NCI-H69 (cell line): ENCODE data around the gene PLEK.
"Not testable (repeated sequence)": the region's sequence is repeated elsewhere in the genome, so short reads cannot be mapped to it uniquely, and the experiment has no call there.

Experiments used
- DNase-seq: peaks from one replicate; lab custom pipeline; 2025; lab: John Stamatoyannopoulos, UW

PLEK gene

DNA sequence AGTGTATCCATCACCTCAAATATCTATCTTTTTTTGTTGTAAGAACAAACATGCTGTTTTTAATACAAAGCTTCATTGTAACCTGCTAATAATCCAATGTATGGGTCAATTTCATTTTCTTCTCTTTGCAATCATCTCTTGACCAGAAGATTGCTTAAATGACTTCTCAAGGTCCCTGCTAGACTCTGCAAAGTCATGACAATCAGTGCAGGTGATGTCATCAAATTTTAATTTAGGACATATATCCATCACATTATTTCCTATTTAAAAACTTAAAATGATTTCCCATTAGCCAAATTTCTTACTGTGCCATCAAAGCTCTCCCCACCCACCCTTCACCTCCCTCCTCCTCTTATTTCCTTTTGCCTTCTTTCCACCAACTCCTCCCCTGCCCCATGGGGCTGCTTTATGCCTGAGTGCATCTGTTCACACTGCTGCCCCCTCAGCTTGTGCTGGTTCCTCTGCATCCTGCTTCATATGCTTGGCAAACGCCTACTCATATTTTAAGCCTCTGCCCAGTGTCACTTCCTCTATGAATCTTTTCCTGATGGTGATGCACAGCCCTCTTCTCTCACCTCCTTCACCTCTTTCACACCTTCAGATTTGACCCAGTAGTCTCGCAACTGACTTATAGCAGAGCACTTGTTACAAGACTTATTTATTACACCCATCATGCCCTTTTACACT lies 20.3 kb downstream of the PLEK start:
- peak; percentile 43 for DNase-seq

DNA sequence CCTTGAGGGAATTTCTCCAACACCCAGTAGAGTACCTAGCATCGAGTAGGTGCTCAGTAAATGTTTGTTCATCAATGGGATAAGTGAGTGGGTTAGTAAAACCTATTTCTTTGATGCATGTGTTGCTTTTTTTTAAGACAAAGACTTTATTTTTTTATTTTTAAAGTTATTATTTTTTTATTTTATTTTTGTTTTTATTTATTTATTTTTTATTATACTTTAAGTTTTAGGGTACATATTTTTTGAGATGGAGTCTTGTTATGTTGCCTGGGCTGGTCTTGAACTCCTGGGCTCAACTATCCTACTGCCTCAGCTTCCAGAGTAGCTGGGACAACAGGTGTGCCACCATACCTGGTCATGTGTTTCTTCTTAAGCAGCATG lies 20.8 kb downstream of the PLEK start:
- no peak for DNase-seq

DNA sequence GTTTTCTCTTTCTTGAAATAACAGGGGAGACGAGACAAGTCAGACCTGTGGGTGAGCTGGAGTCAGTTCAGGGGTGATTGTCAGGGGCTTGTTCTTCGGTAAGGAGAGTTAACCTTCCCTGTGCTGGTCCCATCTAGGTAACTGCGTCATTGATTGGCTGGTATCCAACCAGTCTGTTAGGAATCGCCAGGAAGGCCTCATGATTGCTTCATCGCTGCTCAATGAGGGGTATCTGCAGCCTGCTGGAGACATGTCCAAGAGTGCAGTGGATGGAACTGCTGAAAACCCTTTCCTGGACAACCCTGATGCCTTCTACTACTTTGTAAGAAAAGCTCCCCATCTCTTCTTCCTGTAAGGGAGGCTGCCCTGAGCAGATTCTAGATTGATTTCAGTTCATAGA lies 21.3 kb downstream of the PLEK start:
- no peak for DNase-seq

DNA sequence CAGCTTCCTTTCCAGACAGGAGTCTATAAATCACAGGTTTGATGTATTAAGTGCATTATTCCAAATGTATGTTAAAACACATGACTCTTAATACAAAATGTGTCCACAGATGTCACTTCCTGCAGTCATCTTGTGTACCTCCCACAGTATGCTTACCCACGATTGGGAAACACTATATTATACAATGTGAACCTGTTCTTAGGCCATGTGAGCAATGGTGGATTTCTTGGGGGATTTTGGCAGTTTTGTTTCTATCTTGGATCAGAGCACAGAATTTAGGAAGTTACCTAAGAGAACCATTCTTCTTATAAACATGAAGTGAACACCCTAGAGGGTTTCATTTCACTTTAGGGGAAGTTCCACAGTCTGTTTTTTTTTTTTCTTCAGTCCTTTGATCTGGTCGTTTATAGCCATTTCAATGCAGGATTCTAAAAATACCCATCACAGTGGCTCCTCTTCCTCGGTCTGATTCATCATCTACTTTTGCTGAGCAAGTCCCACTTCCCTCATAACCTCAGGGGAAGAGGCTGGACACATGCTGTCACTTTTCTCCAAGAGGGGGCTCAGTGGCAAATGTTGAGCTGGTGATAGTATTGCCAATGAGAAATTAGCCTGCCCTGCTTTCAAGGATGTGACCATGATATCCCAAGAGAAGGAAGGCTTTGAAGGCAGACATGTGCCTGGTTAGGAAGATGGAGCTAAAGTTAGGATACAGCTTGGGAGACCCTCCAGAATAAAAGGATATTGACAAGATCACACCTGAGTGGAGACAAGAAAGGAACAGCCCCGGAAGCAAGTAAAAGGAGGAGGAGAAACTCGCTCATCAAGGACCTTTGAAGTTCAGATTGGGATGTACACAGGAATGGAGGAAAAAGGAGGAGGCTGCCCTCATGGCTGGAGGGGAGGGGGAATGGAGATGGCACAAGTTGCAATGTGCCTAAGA lies 22.6 kb downstream of the PLEK start:
- no peak for DNase-seq

DNA sequence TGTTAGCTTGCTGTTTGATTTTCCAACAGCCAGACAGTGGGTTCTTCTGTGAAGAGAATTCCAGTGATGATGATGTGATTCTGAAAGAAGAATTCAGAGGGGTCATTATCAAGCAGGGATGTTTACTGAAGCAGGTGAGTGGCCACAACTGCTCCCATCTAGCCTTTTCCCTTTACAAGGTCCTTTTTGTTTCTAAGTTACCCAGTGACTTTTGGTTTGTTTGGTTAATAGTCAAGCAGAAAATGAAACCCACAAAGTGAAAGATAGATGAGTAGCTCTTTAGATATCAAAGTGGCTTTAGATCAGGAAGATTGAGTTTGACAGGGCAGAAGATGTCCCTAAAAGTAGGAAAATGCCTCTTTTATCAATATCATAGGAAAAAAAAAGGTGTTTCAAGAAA lies 23.3 kb downstream of the PLEK start:
- DNase-seq: no peak

DNA sequence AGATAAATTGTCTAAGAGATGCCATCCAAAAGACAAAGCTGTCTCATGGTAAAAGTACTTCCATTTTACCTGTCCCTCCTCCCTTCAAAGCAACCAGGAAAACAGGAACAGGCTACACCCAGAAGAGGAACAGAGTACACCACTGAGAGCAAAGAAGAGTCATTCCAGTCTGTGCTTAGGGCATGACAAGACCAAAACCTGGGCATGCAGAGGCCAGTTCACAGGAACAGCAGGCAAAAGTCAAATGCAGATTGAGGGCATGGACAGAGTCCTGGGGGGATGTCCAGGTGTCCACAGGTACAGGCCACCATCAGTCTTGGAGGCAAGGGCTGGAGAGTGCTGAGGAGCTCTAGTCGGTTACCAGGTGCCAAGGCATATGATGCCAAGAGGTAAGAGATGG lies 23.7 kb downstream of the PLEK start:
- no peak for DNase-seq

DNA sequence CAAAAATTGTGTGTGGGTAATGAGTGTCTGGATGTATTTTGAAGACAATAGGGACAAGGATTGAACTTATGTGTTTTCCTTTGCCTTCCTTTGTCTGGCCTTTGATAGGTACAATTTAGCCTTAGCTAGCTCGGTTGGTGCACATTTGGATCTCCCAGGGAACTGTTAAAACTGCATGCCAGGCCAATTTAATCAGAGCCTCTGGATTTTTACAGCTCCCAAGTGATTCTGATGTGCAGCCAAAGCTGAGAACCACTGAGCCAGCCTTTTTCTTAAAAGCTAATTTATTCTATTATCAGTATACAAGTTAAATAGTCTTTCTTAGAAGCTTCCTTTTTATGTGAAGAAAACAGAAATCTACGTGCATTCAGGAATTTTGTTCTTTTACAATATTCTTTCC lies 25.0 kb downstream of the PLEK start:
- DNase-seq: no peak

DNA sequence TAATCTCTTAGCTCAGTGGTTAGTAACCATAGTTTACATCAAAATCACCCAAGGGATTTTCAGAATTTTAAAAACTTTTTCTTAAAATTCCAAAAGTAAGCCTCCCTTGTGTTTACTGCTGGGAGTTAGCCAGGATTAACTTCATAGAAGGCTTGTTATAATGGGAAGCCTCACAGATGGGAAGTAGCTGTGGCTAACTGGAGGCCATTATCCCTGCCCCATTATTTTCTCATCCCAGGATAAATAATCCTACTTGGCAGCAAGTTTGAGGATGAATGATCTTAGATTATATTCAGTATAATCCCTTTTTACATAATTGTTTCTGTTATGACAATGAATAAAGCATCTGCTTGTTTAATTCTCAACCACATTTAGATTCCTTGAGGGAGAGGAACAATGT lies 25.5 kb downstream of the PLEK start:
- no peak for DNase-seq

DNA sequence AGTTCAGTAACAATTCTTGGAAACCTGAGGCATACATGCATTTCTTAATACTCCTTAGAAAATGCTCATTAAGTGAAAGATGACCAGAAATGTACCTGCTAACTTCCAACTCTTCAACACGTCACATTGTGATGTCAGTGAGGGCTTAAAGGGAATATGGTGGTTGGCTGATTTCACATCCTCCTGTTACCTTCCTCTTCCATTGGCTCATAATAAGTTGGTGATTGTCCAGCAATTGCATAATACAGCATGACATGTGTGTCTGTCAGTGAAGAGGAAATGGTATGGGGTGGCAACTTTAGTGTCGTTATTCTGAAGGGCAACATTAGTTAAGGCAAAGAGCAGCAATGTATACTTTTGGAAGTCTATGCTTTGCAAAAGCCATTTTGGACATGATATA lies 26.0 kb downstream of the PLEK start:
- DNase-seq: no peak

DNA sequence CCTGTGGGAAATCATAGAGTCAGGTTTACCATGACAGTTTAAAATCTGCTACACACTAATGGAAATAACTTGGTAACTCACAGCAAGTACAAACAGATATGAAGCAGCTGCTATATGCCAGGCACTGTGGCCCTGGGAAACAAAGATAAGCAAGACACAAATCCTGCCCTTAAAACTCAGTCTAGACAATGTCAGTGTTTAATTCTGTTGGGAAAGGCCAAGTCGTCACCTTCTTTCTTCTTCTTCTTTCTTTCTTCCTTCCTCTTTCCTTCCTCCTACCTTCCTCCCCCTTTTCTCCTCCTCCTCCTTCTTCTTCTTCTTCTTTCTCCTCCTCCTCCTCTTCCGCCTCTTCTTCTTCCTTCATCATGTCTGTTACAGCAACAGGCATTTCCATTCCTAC lies 26.8 kb downstream of the PLEK start:
- no peak for DNase-seq

DNA sequence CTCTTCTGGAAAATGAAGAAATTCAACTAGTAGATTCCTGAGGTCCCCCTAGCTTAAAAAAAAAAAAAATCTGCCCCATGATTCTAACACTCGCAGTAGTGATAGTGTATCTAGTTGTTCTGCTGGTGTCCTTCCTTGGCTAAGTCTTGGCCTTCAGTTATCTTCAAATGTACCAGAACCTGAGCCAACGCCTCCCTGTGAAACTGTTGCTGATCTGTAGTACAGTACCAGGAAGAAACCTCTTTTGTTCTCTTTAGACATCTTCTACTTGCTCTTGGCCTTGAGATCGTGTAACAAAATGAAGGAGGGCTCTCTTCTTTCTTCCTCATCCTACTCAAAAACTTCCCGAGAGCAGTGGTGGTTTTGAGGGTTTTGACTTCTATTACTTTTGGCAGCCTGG lies 31.0 kb downstream of the PLEK start:
- no peak for DNase-seq

DNA sequence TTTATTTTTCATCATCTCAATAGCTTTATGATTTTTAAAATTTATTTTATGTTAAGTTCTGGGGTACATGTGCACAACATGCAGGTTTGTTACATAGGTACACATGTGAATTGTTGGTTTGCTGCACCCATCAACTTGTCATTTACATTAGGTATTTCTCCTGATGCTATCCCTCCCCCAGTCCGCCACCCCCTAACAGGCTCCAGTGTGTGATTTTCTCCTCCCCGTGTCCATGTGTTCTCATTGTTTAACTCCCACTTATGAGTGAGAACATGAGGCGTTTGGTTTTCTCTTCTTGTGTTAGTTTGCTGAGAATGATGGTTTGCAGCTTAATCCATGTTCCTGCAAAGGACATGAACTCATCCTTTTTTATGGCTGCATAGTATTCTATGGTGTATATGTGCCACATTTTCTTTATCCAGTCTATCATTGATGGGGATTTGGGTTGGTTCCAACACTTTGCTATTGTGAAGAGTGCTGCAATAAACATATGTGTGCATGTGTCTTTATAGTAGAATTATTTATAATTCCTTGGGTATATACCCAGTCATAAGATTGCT lies 32.7 kb downstream of the PLEK start:
- DNase-seq: not testable (repeated sequence)

DNA sequence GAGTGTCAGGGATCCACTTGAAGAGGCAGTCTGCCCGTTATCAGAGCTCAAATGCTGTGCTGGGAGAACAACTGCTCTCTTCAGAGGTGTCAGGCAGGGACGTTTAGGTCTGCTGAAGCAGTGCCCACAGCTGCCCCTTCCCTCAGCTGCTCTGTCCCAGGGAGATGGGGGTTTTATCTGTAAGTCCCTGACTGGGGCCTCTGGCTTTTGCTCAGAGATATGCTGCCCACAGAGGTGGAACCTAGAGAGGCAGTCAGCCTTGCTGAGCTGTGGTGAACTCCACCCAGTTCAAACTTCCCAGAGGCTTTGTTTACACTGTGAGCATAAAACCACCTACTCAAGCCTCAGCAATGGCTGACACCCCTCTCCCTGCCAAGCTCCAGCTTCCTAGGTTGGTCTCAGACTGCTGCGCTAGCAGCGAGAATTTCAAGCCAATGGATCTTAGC lies 38.1 kb downstream of the PLEK start:
- no peak for DNase-seq

DNA sequence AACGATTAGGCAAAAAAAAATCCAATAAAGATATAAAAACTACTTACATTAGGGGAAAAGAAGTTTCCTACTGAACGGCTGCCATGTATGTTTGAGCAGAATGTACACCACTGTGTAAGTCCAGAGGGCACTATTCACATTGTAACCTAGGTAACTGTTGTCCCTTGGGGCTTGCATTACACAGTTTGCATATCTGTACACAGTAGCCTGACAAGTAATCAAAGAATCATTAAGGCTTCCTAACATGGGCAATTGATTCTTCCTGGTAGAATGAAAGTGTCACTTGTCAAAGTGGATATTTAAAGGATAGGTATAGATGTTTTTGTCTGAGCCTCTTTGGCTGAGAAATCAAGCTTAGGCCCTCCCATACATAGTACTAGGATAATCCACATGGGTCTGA lies 39.1 kb downstream of the PLEK start:
- peak; percentile 32 for DNase-seq

DNA sequence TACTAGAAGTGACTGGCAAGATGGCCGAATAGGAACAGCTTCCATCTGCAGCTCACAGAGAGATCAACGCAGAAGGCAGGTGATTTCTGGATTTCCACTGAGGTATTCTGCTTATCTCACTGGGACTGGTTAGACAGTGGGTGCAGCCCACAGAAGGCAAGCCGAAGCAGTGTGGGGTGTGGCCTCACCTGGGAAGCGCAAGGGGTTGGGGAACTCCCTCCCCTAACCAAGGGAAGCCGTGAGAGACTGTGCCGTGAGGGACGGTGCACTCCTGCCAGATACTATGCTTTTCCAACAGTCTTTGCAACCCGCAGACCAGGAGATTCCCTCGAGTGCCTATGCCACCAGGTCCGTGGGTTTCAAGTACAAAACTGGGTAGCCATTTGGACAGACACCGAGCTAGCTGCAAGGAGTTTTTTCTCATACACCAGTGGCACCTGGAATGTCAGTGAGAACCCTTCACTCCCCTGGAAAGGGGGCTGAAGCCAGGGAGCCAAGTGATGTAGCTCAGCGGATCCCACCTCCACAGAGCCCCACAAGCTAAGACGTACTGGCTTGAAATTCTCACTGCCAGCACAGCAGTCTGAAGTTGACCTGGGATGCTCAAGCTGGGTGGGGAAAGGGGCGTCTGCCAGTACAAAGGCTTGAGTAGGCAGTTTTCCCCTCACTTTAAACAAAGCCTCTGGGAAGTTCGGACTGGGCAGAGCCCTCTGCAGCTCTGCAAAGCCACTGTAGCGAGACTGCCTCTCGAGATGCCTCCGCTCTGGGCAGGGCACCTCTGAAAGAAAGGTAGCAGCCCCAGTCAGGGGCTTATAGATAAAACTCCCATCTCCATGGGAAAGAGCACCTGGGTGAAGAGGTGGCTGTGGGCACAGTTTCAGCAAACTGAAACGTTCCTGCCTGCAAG lies 40.1 kb downstream of the PLEK start:
- no peak for DNase-seq

DNA sequence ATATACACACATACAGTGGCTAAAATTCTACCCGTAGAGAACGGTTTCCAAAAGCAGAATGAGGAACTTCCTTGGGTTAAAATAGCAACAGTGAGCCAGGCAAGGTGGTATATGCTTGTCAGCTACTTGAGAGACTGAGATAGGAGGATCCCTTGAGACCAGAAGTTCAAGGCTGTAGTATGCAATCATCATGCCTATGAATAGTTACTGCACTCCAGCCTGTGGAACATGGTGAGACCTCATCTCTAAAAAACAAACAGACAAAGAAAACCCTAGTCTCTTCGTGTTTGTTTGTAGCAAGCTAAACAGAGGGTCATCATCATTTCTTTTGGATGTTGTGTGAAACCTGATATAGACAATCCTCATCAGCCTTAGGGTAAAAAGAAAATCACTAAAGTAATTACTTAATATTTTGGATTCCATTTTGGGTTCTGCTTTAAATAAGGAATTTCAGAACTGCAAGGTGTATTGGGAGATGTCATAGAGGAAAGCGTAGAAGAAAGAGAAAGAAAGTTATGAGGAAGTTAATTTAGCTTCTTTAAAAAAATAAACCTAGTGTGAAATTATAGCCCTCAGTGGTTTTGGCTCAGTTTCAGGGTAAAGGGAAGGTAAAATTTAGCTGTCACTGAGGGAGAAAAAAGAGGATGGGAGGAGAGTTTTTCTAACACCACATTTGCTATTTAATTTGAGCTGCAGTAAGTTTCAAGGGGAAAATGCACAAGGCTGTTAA lies 46.5 kb downstream of the PLEK start:
- no peak for DNase-seq

DNA sequence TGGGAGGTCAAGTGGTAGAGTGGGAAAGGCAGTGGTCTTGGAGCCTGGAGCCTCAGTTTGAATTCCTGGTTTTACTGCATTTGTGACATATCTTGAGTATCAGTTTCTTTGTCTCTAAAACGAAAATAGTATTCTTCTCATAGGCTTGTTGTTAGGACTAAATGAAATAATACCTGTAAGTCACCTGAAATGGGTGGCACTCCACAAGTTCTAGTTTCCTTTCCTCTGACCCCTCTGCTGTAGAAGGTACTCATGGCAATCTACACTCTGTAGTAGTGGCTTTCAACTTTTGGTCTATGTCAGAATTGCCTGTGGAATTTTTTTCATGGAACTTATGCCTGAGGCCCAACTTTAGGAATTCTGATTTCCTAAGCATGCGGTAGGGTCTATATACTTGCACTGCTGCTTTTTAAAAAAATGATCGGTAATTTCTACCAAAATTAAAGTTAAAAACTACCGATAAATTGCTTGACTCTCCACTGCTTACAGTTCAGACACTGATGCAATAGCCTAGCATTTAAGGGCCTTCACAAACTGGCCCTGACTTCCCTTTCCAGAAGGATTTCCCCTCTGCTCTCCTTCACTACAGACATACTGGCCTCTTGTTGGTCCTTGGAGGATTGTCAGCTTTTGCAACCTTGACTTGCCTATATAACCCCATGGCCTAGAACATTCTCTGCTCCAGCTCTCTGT lies 47.2 kb downstream of the PLEK start:
- DNase-seq: no peak

DNA sequence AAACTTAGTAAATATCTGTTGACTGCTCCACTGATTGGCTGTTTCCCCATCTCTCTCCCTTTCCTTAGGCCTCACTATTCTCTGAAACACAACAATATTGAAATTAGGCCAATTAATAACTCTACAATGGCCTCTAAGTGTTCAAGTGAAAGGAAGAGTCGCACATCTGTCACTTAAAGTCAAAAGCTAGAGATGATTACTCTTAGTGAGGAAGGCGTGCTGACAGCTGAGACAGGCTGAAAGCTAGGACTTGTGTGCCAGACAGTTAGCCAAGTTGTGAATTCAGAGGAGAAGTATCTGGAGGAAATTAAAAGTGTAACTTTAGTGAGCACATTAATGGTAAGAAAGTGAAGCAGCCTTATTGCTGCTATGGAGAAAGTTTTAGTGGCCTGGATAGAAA lies 48.4 kb downstream of the PLEK start:
- DNase-seq: no peak

DNA sequence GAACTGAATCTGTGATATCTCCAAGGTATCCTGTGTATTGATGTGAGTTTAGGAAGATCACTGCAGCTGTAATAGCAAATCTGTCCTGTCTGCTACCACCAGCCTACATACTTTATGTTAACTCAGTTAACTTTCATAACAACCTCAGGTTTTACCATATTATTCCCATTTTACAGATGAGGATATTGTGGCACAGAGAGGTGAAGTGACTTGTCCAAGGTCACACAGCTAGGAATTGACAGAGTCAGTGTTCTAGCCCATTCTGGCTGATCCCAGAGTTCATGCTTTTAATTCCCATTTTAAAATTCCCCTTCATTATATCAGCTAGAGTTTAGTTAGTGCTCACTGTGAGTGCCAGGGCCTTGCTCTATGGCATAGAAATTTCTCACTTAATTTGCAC lies 49.4 kb downstream of the PLEK start:
- DNase-seq: no peak

DNA sequence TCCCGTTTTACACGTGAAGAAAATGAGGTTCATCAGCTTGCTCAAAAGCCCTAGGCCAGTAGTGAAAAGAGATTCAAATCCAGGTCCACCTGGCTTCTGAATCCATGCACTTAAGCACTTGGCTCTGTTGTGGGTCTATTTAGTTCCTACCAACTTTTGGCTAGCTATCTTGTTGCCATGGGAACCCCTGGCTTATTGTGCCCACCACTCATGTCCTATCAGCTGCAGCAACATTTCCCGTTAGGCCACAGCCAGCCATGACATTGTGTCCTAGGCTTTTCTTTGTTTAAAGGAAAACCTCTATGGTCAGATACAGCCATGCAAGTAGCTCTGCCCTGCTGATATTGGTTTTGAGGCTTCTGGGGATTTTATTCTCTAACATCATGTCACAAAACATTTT lies 49.8 kb downstream of the PLEK start:
- no peak for DNase-seq

DNA sequence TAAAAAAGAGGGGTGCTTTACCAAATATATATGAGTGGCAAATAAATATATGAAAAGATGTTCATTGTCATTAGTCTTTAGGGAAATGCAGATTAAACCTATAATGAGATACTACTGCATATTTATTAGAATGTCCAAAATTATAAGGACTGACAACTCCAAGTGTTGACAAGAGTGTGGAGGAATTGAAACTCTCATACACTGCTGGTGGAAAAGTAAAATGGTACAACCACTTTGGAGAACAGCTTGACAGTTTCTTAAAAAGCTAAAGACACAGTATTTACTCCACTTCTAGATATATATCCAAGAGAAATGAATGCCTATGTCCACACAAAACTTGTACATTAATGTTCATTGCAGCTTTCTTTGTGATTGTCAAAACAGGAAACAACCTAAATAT lies 50.4 kb downstream of the PLEK start:
- DNase-seq: no peak
